EH (cell line): ENCODE measurements around the gene ABCA3.

ENCODE experiments used
- DNase-seq: peaks from one replicate; pipeline ENCODE4 v3.0.0-alpha.2; 2015; ENCODE audit warnings: low read depth

The ABCA3 gene

GRCh38 chr16:2350500-2350899, 10.0 kb upstream of the ABCA3 start:
- no peak for DNase-seq

GRCh38 chr16:2343211-2343610, 2.7 kb upstream of the ABCA3 start:
- DNase-seq, result no peak

- no peak for DNase-seq
Observed at GRCh38 chr16:2341456-2342447, 1.2 kb upstream of the ABCA3 start.

GRCh38 chr16:2339521-2340484, 725 bp downstream of the ABCA3 start:
- DNase-seq, result peak; percentile 34

GRCh38 chr16:2337431-2338296, 2.9 kb downstream of the ABCA3 start:
- no peak for DNase-seq

GRCh38 chr16:2335286-2335895, 5.1 kb downstream of the ABCA3 start:
- DNase-seq, result peak; percentile 14

- DNase-seq, result peak; percentile 80
Observed at GRCh38 chr16:2333772-2334379, 6.7 kb downstream of the ABCA3 start.

- no peak for DNase-seq
Observed at GRCh38 chr16:2333231-2333630, 7.3 kb downstream of the ABCA3 start.

GRCh38 chr16:2331931-2332267, 8.6 kb downstream of the ABCA3 start:
- no peak for DNase-seq

- no peak for DNase-seq
Observed at GRCh38 chr16:2331199-2331930, 9.2 kb downstream of the ABCA3 start.

GRCh38 chr16:2329532-2329931, 11.0 kb downstream of the ABCA3 start:
- no peak for DNase-seq

GRCh38 chr16:2328428-2328827, 12.1 kb downstream of the ABCA3 start:
- DNase-seq, result no peak

GRCh38 chr16:2326191-2326590, 14.3 kb downstream of the ABCA3 start:
- DNase-seq, result no peak

GRCh38 chr16:2325791-2326190, 14.7 kb downstream of the ABCA3 start:
- no peak for DNase-seq

GRCh38 chr16:2325181-2325580, 15.3 kb downstream of the ABCA3 start:
- DNase-seq, result no peak

GRCh38 chr16:2324296-2324859, 16.1 kb downstream of the ABCA3 start:
- no peak for DNase-seq

- no peak for DNase-seq
Observed at GRCh38 chr16:2323701-2324100, 16.8 kb downstream of the ABCA3 start.

- no peak for DNase-seq
Observed at GRCh38 chr16:2319606-2320005, 20.9 kb downstream of the ABCA3 start.

- no peak for DNase-seq
Observed at GRCh38 chr16:2317231-2318020, 23.1 kb downstream of the ABCA3 start.
